Spinal cord (tissue), 10 donors: ENCODE data around the gene PACRG. TPM values are rescaled to one million over a fixed set of nuclear protein-coding genes. Genes with fewer than 3 reads are reported as not detected.
A peak's percentile ranks its signal among the peaks of the same experiment; 100 is the strongest.

Experiments
- DNase-seq, 6 donors: peaks; one replicate each; pipeline versions ENCODE4 v3.0.0 to v3.0.0-alpha.2; 2013 to 2015; ENCODE audit warnings: low spot score in 6 of 6, low read depth in 4 of 6
- H3K27ac ChIP-seq: one replicate; pipeline ENCODE4 v1.5.1; 2013; ENCODE audit warnings: low read depth, low read length, control low read depth
- H3K27me3 ChIP-seq: one replicate; pipeline ENCODE4 v1.6.1; 2013; ENCODE audit warnings: low read length; ENCODE audit not compliant: control insufficient read depth, insufficient read depth
- H3K36me3 ChIP-seq: one replicate; pipeline ENCODE4 v1.6.1; 2013; ENCODE audit warnings: low read length; ENCODE audit not compliant: control insufficient read depth, insufficient read depth
- H3K4me1 ChIP-seq: one replicate; pipeline ENCODE4 v1.6.1; 2013; ENCODE audit warnings: low read length; ENCODE audit not compliant: control insufficient read depth, insufficient read depth
- H3K4me3 ChIP-seq: one replicate; pipeline ENCODE4 v1.5.1; 2013; ENCODE audit warnings: low read depth, low read length, control low read depth
- H3K9me3 ChIP-seq: one replicate; pipeline ENCODE4 v1.6.1; 2013; ENCODE audit warnings: low read length; ENCODE audit not compliant: control insufficient read depth, insufficient read depth
- WGBS: methylation state at CpG from one replicate; pipeline ENCODE4 v1.1.5; 2013; ENCODE audit warnings: missing lambda C conversion rate; ENCODE audit not compliant: insufficient coverage; 5-methylcytosine and 5-hydroxymethylcytosine counted together
- polyA plus RNA-seq, 2 donors: library from polyadenylated mRNA; unstranded; fragments of 120-200 nt; gene quantifications; one replicate each; pipeline ENCODE4 v1.2.1, GENCODE V29; 2013; ENCODE audit not compliant: insufficient read length in 2 of 2
- total RNA-seq, 2 donors: library from RNA; depleted of rRNA in 1 of 2; stranded (reverse); fragments of 120-200 nt in 1 of 2; fragments of >200 nt in 1 of 2; gene quantifications; one replicate each; pipeline versions ENCODE4 v1.2.3 to v1.2.4, GENCODE V29; 2013 to 2014
- donor health status: healthy.

Gene PACRG
- total and polyA plus RNA-seq, 4 donors = 9.5 to 21.2 (median 17.8) TPM

GRCh38 chr6:162705736-162706135, 22.0 kb upstream of the PACRG start:
- no peaks in the 10 kb centered on the region for H3K9me3 ChIP-seq
- no peaks in the 10 kb centered on the region for H3K36me3 ChIP-seq
- no peak overlapping the region for H3K4me3 ChIP-seq
- peak in 1 of 6 donors; percentile 75 for DNase-seq
- no CpG with 5 or more reads among the region's 4 CpGs for WGBS
- no peaks in the 10 kb centered on the region for H3K27me3 ChIP-seq
- no peak overlapping the region for H3K27ac ChIP-seq
- peaks cover 5% of the 10 kb centered on the region for H3K4me1 ChIP-seq

GRCh38 chr6:162706232-162706631, 21.5 kb upstream of the PACRG start:
- Histone ChIP-seq H3K36me3 (no peaks in the 10 kb centered on the region), H3K27ac (no peak overlapping the region), H3K4me1 (peaks cover 5% of the 10 kb centered on the region), H3K4me3 (no peak overlapping the region), H3K27me3 (no peaks in the 10 kb centered on the region), H3K9me3 (no peaks in the 10 kb centered on the region)
- peak in 5 of 6 donors; percentile 48 to 93 (median 57) for DNase-seq
- WGBS = 80% methylated on average over 2 of the region's 6 CpGs

- Histone ChIP-seq H3K4me3 (no peak overlapping the region), H3K27ac (no peak overlapping the region), H3K9me3 (no peaks in the 10 kb centered on the region), H3K36me3 (no peaks in the 10 kb centered on the region), H3K4me1 (peaks cover 5% of the 10 kb centered on the region), H3K27me3 (no peaks in the 10 kb centered on the region)
- 100% methylated on average over 1 of the region's 6 CpGs for WGBS
- DNase-seq = no peak
Measured at GRCh38 chr6:162708971-162709370, 18.8 kb upstream of the PACRG start.

- no peaks in the 10 kb centered on the region for H3K27me3 ChIP-seq
- H3K4me1 ChIP-seq = peaks cover 5% of the 10 kb centered on the region
- no peaks in the 10 kb centered on the region for H3K36me3 ChIP-seq
- no peaks in the 10 kb centered on the region for H3K9me3 ChIP-seq
- DNase-seq = no peak
- no peak overlapping the region for H3K27ac ChIP-seq
- no CpG with 5 or more reads among the region's 4 CpGs for WGBS
- H3K4me3 ChIP-seq = no peak overlapping the region
Measured at GRCh38 chr6:162709431-162709830, 18.3 kb upstream of the PACRG start.

- WGBS = no CpG with 5 or more reads among the region's 1 CpG
- H3K27ac ChIP-seq = no peak overlapping the region
- DNase-seq = no peak
Measured at GRCh38 chr6:162710419-162710818, 17.4 kb upstream of the PACRG start.

GRCh38 chr6:162710936-162711335, 16.8 kb upstream of the PACRG start:
- H3K36me3 ChIP-seq = no peaks in the 10 kb centered on the region
- H3K27ac ChIP-seq = no peak overlapping the region
- no peak for DNase-seq
- no peak overlapping the region for H3K4me3 ChIP-seq
- peaks cover 5% of the 10 kb centered on the region for H3K4me1 ChIP-seq
- no peaks in the 10 kb centered on the region for H3K27me3 ChIP-seq
- no peaks in the 10 kb centered on the region for H3K9me3 ChIP-seq
- WGBS = 86% methylated on average over 2 of the region's 2 CpGs

More at GRCh38 chr6:162710419-162710818, 17.4 kb upstream of the PACRG start:
- Histone ChIP-seq H3K27me3 (no peaks in the 10 kb centered on the region), H3K4me3 (no peak overlapping the region), H3K4me1 (peaks cover 5% of the 10 kb centered on the region), H3K36me3 (no peaks in the 10 kb centered on the region), H3K9me3 (no peaks in the 10 kb centered on the region)

GRCh38 chr6:162711376-162711775, 16.4 kb upstream of the PACRG start:
- no peaks in the 10 kb centered on the region for H3K27me3 ChIP-seq
- no peak overlapping the region for H3K27ac ChIP-seq
- H3K4me3 ChIP-seq = no peak overlapping the region
- no peak for DNase-seq
- peaks cover under 1% of the 10 kb centered on the region for H3K4me1 ChIP-seq
- no peaks in the 10 kb centered on the region for H3K36me3 ChIP-seq
- 89% methylated on average over 4 of the region's 4 CpGs for WGBS
- no peaks in the 10 kb centered on the region for H3K9me3 ChIP-seq

- Histone ChIP-seq H3K9me3 (no peaks in the 10 kb centered on the region), H3K36me3 (no peaks in the 10 kb centered on the region), H3K4me3 (no peak overlapping the region), H3K27me3 (no peaks in the 10 kb centered on the region), H3K4me1 (no peaks in the 10 kb centered on the region), H3K27ac (no peak overlapping the region)
- no peak for DNase-seq
- WGBS = no CpG with 5 or more reads among the region's 2 CpGs
Measured at GRCh38 chr6:162712694-162713093, 15.1 kb upstream of the PACRG start.

GRCh38 chr6:162713974-162714780, 13.6 kb upstream of the PACRG start:
- H3K27me3 ChIP-seq = no peaks in the 10 kb centered on the region
- 20% methylated on average over 1 of the region's 13 CpGs for WGBS
- no peak overlapping the region for H3K27ac ChIP-seq
- H3K4me1 ChIP-seq = no peaks in the 10 kb centered on the region
- peak in 1 of 6 donors; percentile 72 for DNase-seq
- no peaks in the 10 kb centered on the region for H3K9me3 ChIP-seq
- H3K36me3 ChIP-seq = no peaks in the 10 kb centered on the region
- no peak overlapping the region for H3K4me3 ChIP-seq

GRCh38 chr6:162715601-162716000, 12.2 kb upstream of the PACRG start:
- Histone ChIP-seq H3K27me3 (no peaks in the 10 kb centered on the region), H3K9me3 (no peaks in the 10 kb centered on the region), H3K36me3 (no peaks in the 10 kb centered on the region), H3K27ac (no peak overlapping the region), H3K4me1 (no peaks in the 10 kb centered on the region), H3K4me3 (no peak overlapping the region)
- WGBS = 86% methylated on average over 6 of the region's 6 CpGs
- DNase-seq = no peak
